GM21576 (cell line): ENCODE measurements around the gene AFDN.

ENCODE experiments used
- ATAC-seq: cut with Tn5 transposase; IDR thresholded peaks from one replicate; pipeline ENCODE4 v1.9.1; 2021; ENCODE audit warnings: mild to moderate bottlenecking, moderate library complexity; ENCODE audit not compliant: unreplicated experiment

AFDN gene

GRCh38 chr6:167811442-167812087, 15.1 kb upstream of the AFDN start:
- ATAC-seq: no peak

- no peak for ATAC-seq
Observed at GRCh38 chr6:167812088-167812487, 14.6 kb upstream of the AFDN start.

- ATAC-seq: no peak
Observed at GRCh38 chr6:167815296-167815980, 11.3 kb upstream of the AFDN start.

- no peak for ATAC-seq
Observed at GRCh38 chr6:167817016-167817415, 9.7 kb upstream of the AFDN start.

- ATAC-seq: no peak
Observed at GRCh38 chr6:167817729-167818128, 9.0 kb upstream of the AFDN start.

- ATAC-seq: no peak
Observed at GRCh38 chr6:167819576-167819975, 7.1 kb upstream of the AFDN start.

GRCh38 chr6:167820681-167821080, 6.0 kb upstream of the AFDN start:
- no peak for ATAC-seq

GRCh38 chr6:167824591-167825331, 1.9 kb upstream of the AFDN start:
- ATAC-seq: no peak

GRCh38 chr6:167825332-167826229, 1.1 kb upstream of the AFDN start:
- ATAC-seq: peak; percentile 26

- ATAC-seq: peak; percentile 73
Observed at GRCh38 chr6:167826230-167826895, 348 bp upstream of the AFDN start.

- ATAC-seq: peak; percentile 33
Observed at GRCh38 chr6:167827583-167828324, 1.0 kb downstream of the AFDN start.

- no peak for ATAC-seq
Observed at GRCh38 chr6:167828325-167828956, 1.7 kb downstream of the AFDN start.

- ATAC-seq: no peak
Observed at GRCh38 chr6:167829513-167829912, 2.8 kb downstream of the AFDN start.

- no peak for ATAC-seq
Observed at GRCh38 chr6:167831281-167831828, 4.6 kb downstream of the AFDN start.

GRCh38 chr6:167832497-167833395, 6.0 kb downstream of the AFDN start:
- peak; percentile 39 for ATAC-seq

- peak; percentile 29 for ATAC-seq
Observed at GRCh38 chr6:167833396-167833763, 6.7 kb downstream of the AFDN start.

- ATAC-seq: no peak
Observed at GRCh38 chr6:167835260-167835659, 8.5 kb downstream of the AFDN start.

- ATAC-seq: no peak
Observed at GRCh38 chr6:167836721-167837120, 10.0 kb downstream of the AFDN start.
